ENCODE measurements around the gene DIP2A. TPM values are rescaled to one million over a fixed set of nuclear protein-coding genes. Genes with fewer than 3 reads are reported as not detected.

The DIP2A gene
- total and polyA plus RNA-seq, 4 donors: 15.5 to 71.4 (median 28.7) TPM

DNA sequence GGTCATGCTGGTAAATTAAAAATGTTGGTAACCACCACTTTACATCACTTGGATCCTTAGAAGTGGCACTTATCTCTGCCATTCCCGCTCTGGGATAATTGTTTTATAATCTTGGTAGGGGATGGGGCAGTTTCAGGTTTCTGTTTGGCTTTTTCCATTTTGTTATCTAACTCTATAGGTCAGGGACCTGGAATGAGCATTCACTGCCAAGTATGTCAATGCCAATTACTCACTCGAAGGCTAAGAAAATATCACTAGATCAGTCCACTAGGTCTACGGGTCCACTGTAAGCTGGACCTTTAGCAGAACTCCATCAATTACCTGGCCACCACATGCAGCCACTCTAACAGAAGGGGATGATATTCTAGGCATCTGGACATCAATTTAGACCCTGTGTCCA, 4.5 kb upstream of the DIP2A start:
- WGBS, 2 donors: 52 to 56% methylated on average over 3 of the region's 3 CpGs
- H3K9me3 ChIP-seq (ENCODE audit: control insufficient read depth in 4 of 4, insufficient read depth in 3 of 4, low read length in 3 of 4): no peaks in the 10 kb centered on the region

DNA sequence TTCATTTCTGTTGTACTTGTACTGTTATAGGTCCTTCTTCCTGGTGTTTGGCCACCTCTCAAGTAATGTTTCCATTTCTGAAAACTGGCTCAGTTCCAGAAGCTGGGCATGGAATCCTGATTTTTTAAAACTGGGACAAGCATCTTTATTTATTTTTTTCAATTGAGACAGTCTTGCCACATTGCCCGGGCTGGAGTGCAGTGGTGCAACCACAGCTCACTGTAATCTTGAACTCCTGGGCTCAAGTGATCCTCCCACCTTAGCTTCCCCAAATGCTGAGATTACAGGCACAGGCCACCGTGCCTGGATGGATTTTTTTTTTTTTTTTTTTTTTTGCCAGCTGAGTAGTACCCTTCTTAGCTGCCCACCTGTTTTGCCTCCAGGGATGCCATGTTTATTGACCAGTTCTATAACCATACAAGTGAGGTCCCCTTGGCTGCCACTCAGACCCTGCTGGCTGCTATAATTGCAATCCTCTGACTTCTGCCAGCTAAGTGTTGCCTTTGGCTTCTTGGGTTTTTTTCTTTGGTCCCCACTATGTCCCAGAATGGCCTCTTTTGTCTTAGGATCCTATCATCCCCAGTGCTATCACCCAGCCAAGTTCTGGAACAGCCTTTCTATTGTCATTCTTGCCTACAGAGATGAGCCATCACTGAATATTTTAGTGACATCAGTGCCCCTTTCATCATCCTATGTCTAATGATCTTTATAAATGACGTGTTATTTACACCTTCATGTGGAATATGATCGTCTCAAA, 3.9 kb upstream of the DIP2A start:
- Histone ChIP-seq H3K4me3 (no peak overlapping the region), H3K36me3 (ENCODE audit: control insufficient read depth in 4 of 4, insufficient read depth in 4 of 4, low read length in 4 of 4) (peaks cover 0 to 6% (median 1%) of the 10 kb centered on the region in 4 donors), H3K4me1 (ENCODE audit: control insufficient read depth in 5 of 5, insufficient read depth in 5 of 5, low read length in 5 of 5) (peaks cover 8 to 29% (median 23%) of the 10 kb centered on the region in 5 donors), H3K9me3 (ENCODE audit: control insufficient read depth in 4 of 4, insufficient read depth in 3 of 4, low read length in 3 of 4) (no peaks in the 10 kb centered on the region), H3K27ac (ENCODE audit: low read depth in 1 of 2, low read length in 1 of 2) (peak overlapping the region in 1 of 2 donors; percentile 66), H3K27me3 (ENCODE audit: control insufficient read depth in 3 of 3, insufficient read depth in 3 of 3, low read length in 2 of 3) (no peaks in the 10 kb centered on the region), H3K9ac (ENCODE audit: insufficient read depth in 1 of 2, low read length in 2 of 2) (no peak overlapping the region)
- no peak for DNase-seq
- ATAC-seq (ENCODE audit: insufficient read depth, low FRiP score): no peak
- WGBS, 2 donors: 54 to 62% methylated on average over 4 of the region's 4 CpGs
- TF ChIP-seq, protein P1, sequence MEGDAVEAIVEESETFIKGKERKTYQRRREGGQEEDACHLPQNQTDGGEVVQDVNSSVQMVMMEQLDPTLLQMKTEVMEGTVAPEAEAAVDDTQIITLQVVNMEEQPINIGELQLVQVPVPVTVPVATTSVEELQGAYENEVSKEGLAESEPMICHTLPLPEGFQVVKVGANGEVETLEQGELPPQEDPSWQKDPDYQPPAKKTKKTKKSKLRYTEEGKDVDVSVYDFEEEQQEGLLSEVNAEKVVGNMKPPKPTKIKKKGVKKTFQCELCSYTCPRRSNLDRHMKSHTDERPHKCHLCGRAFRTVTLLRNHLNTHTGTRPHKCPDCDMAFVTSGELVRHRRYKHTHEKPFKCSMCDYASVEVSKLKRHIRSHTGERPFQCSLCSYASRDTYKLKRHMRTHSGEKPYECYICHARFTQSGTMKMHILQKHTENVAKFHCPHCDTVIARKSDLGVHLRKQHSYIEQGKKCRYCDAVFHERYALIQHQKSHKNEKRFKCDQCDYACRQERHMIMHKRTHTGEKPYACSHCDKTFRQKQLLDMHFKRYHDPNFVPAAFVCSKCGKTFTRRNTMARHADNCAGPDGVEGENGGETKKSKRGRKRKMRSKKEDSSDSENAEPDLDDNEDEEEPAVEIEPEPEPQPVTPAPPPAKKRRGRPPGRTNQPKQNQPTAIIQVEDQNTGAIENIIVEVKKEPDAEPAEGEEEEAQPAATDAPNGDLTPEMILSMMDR (IDR thresholded peaks at IDR 0.05; ENCODE audit: control extremely low read depth, extremely low read depth): no peak

More for the DNA sequence above, 4.5 kb upstream of the DIP2A start:
- H3K27me3 ChIP-seq (ENCODE audit: control insufficient read depth in 3 of 3, insufficient read depth in 3 of 3, low read length in 2 of 3): no peaks in the 10 kb centered on the region
- DNase-seq (no peak), ATAC-seq (ENCODE audit: insufficient read depth, low FRiP score) (no peak)
- peaks cover 0 to 6% (median 1%) of the 10 kb centered on the region in 4 donors for H3K36me3 ChIP-seq (ENCODE audit: control insufficient read depth in 4 of 4, insufficient read depth in 4 of 4, low read length in 4 of 4)
- H3K9ac ChIP-seq (ENCODE audit: insufficient read depth in 1 of 2, low read length in 2 of 2): no peak overlapping the region
- TF ChIP-seq, protein P1 (IDR thresholded peaks at IDR 0.05; ENCODE audit: control extremely low read depth, extremely low read depth): no peak
- no peak overlapping the region for H3K27ac ChIP-seq (ENCODE audit: low read depth in 1 of 2, low read length in 1 of 2)
- peaks cover 8 to 29% (median 20%) of the 10 kb centered on the region in 5 donors for H3K4me1 ChIP-seq (ENCODE audit: control insufficient read depth in 5 of 5, insufficient read depth in 5 of 5, low read length in 5 of 5)
- no peak overlapping the region for H3K4me3 ChIP-seq

DNA sequence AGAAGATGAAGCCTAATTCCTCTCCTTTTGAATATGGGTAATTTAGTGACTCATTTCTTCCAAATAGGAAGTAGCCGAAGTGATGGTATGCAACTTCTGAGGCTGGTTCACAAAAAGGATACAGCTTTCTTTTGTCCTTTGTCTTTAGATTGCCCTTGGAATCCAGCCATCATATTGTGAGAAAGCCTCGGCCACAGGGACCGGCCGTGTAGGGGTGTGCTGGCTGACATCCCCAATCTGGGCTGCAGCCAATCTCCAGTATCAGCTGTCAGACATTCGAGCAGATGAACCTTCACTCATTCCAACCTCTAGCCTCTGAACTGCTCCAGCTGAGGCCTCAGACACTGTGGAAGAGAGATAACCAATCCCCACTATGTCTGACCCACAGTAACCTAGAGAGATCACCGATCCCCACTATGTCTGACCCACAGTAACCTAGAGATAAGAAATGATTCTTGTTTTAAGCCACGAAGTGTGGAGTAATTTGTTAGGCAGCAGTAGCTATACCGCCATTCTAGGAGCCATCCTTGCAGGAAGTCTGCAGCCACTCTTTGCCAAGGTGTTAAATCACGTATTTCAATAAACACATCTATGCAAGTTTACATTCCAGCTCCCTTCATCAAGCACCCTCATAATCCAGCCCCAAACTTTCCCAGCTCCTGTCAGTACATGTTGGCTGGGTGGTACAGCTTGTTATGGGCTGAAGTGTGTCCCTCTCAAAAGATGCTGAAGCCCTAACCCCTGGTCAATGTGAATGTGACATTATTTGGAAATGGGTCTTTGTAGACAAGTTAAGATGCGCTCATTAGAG, 2.9 kb upstream of the DIP2A start:
- TF ChIP-seq, protein P1 (IDR thresholded peaks at IDR 0.05; ENCODE audit: control extremely low read depth, extremely low read depth): no peak
- H3K27me3 ChIP-seq (ENCODE audit: control insufficient read depth in 3 of 3, insufficient read depth in 3 of 3, low read length in 2 of 3): no peaks in the 10 kb centered on the region
- H3K9ac ChIP-seq (ENCODE audit: insufficient read depth in 1 of 2, low read length in 2 of 2): peak overlapping the region in 1 of 2 donors; percentile 36
- H3K4me1 ChIP-seq (ENCODE audit: control insufficient read depth in 5 of 5, insufficient read depth in 5 of 5, low read length in 5 of 5): peaks cover 8 to 29% (median 25%) of the 10 kb centered on the region in 5 donors
- peak overlapping the region; percentile 32 to 66 for H3K27ac ChIP-seq (ENCODE audit: low read depth in 1 of 2, low read length in 1 of 2)
- no peak overlapping the region for H3K4me3 ChIP-seq
- DNase-seq (peak; percentile 30 to 66 (median 55)), ATAC-seq (ENCODE audit: insufficient read depth, low FRiP score) (no peak)
- peaks cover 0 to 6% (median 1%) of the 10 kb centered on the region in 4 donors for H3K36me3 ChIP-seq (ENCODE audit: control insufficient read depth in 4 of 4, insufficient read depth in 4 of 4, low read length in 4 of 4)
- WGBS, 2 donors: 56 to 60% methylated on average over 10 of the region's 10 CpGs
- H3K9me3 ChIP-seq (ENCODE audit: control insufficient read depth in 4 of 4, insufficient read depth in 3 of 4, low read length in 3 of 4): no peaks in the 10 kb centered on the region
